Sigmoid colon (tissue), 4 donors: ENCODE results near the gene PACS1.

Experiments used
- POLR2A ChIP-seq, 2 donors: fragments of 450-650 bp; IDR thresholded peaks; one replicate each; pipeline ENCODE4 v1.6.1; 2016; ENCODE audit warnings: antibody characterized with exemption in 2 of 2, mild to moderate bottlenecking in 2 of 2, moderate library complexity in 2 of 2
- POLR2AphosphoS5 ChIP-seq, 4 donors: sonication (generic); formaldehyde crosslinking; IDR thresholded peaks; one replicate each; pipeline ENCODE4 v1.6.1; 2017; ENCODE audit warnings: antibody characterized with exemption in 4 of 4
- TF ChIP-seq, protein P1 (sequence below), 4 experiments: fragments of 450-650 bp in 3 of 4; fragments of 200-600 bp in 1 of 4; IDR thresholded peaks; one replicate each; pipeline ENCODE4 v1.5.1; 2016 to 2019; ENCODE audit warnings: antibody characterized with exemption in 4 of 4, mild to moderate bottlenecking in 3 of 4, moderate library complexity in 2 of 4

DNA sequence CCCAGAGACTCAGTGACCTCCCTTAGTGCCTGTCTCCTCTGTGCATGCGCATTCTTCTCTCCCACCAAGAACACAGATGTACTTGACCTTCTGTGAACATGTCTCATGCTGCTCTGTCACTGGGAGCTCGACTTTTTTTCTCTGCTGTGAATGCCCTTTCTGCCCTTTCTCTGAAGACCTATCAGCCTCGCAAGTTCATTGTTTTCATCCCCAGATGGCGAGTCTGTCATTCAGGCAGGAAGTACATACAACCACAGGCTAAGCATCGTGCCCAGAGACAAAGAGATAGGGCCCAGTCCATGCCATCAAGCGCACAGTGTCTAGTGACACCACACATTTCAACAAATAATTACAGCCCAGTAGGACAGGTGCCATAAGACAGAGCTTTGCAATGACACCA lies 148.0 kb downstream of the PACS1 start:
- TF ChIP-seq POLR2AphosphoS5 (IDR thresholded peaks at IDR 0.05) (no peak), POLR2A (IDR thresholded peaks at IDR 0.05) (no peak)
- TF ChIP-seq, protein P1, sequence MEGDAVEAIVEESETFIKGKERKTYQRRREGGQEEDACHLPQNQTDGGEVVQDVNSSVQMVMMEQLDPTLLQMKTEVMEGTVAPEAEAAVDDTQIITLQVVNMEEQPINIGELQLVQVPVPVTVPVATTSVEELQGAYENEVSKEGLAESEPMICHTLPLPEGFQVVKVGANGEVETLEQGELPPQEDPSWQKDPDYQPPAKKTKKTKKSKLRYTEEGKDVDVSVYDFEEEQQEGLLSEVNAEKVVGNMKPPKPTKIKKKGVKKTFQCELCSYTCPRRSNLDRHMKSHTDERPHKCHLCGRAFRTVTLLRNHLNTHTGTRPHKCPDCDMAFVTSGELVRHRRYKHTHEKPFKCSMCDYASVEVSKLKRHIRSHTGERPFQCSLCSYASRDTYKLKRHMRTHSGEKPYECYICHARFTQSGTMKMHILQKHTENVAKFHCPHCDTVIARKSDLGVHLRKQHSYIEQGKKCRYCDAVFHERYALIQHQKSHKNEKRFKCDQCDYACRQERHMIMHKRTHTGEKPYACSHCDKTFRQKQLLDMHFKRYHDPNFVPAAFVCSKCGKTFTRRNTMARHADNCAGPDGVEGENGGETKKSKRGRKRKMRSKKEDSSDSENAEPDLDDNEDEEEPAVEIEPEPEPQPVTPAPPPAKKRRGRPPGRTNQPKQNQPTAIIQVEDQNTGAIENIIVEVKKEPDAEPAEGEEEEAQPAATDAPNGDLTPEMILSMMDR (IDR thresholded peaks at IDR 0.05) = no peak
